K562 (cell line): Measurements from ENCODE around the gene MBOAT2. TPM values are rescaled to one million over a fixed set of nuclear protein-coding genes. Genes with fewer than 3 reads are reported as not detected.

Experiments
- ATAC-seq: fragments of 200-7000 bp; cut with Tn5 transposase; 3 replicates; pipeline ENCODE4 v1.9.1; 2020; ENCODE audit warnings: moderate library complexity
- BruUV-seq: library from RNA; stranded (reverse); fragments of 400-500 nt; replicated peaks from 2 replicates; lab custom pipeline; 2021; lab: Mats Ljungman, UMichigan
- CTCF ChIA-PET: fragments of 300-600 bp; formaldehyde crosslinking; extraction: SDS; loops from one replicate; lab custom pipeline; 2021; ENCODE audit warnings: low intra/inter-chr PET ratio; lab: Yijun Ruan, JAX
- POLR2A ChIA-PET: fragments of 300-600, 350-650 bp; sonication (Branson Sonifier 250); formaldehyde crosslinking; extraction: SDS; loops from one replicate; lab custom pipeline; 2021; ENCODE audit warnings: antibody characterized with exemption, inconsistent platforms; lab: Yijun Ruan, JAX
- DNase-seq, 4 experiments: peaks; one replicate each; pipeline versions ENCODE4 v3.0.0 to v3.0.0-alpha.2; 2011 to 2018; ENCODE audit warnings: low spot score in 3 of 4, mixed read lengths in 3 of 4; ENCODE audit errors: extremely low read depth in 1 of 4
- FAIRE-seq: peaks from 2 replicates; lab custom pipeline; 2011; peaks lifted over from hg19 to GRCh38; lab: Jason Lieb, UNC
- H2AFZ ChIP-seq: 2 replicates; pipeline ENCODE4 v1.6.0; 2011; ENCODE audit warnings: low read depth, low read length, control low read depth, inconsistent platforms
- H3K27ac ChIP-seq: fragments of 200-600 bp; 3 replicates; pipeline ENCODE4 v1.8.0; 2011; ENCODE audit warnings: low read depth, mild to moderate bottlenecking, control low read depth, inconsistent platforms, low read length, moderate library complexity, mixed read lengths; ENCODE audit errors: extremely low read depth
- H3K27me3 ChIP-seq, 2 experiments: fragments of 300-600 bp in 1 of 2; 2 replicates in 1 of 2; 3 replicates in 1 of 2; pipeline versions ENCODE4 v1.6.0 to v1.8.0; 2011; ENCODE audit warnings: inconsistent platforms in 2 of 2, low read length in 2 of 2, mild to moderate bottlenecking in 1 of 2, mixed read lengths in 1 of 2, moderate library complexity in 1 of 2; ENCODE audit not compliant: control insufficient read depth in 2 of 2, insufficient read depth in 2 of 2
- H3K36me3 ChIP-seq: fragments of 300-600 bp; 3 replicates; pipeline ENCODE4 v1.8.0; 2011; ENCODE audit warnings: mild to moderate bottlenecking, low read length, inconsistent platforms; ENCODE audit not compliant: control insufficient read depth, insufficient read depth
- H3K4me1 ChIP-seq, 2 experiments: fragments of 200-600 bp in 1 of 2; replicated peaks in 1 of 2; 2 replicates in 1 of 2; 3 replicates in 1 of 2; pipeline versions ENCODE4 v1.5.1 to v1.8.0; 2011; ENCODE audit warnings: inconsistent platforms in 2 of 2, low read length in 2 of 2, mild to moderate bottlenecking in 1 of 2, mixed read lengths in 1 of 2, moderate library complexity in 1 of 2; ENCODE audit not compliant: control insufficient read depth in 2 of 2, insufficient read depth in 2 of 2
- H3K4me2 ChIP-seq: 2 replicates; pipeline ENCODE4 v1.6.1; 2011; ENCODE audit warnings: low read length, control low read depth, inconsistent platforms, mixed read lengths; ENCODE audit not compliant: insufficient read depth
- H3K4me3 ChIP-seq: fragments of 200-600 bp; sonication (generic), shearing (Covaris generic); 2 replicates; pipeline ENCODE4 v1.5.1; 2016; ENCODE audit warnings: control low read depth, inconsistent platforms
- H3K79me2 ChIP-seq: fragments of 200-600 bp; 3 replicates; pipeline ENCODE4 v1.8.0; 2011; ENCODE audit warnings: low read length, inconsistent platforms; ENCODE audit not compliant: control insufficient read depth, insufficient read depth
- H3K9ac ChIP-seq, 2 experiments: 2 replicates each; pipeline versions ENCODE4 v1.6.0 to v1.6.1; 2011; ENCODE audit warnings: low read depth in 2 of 2, low read length in 2 of 2, control low read depth in 1 of 2, inconsistent platforms in 1 of 2, mild to moderate bottlenecking in 1 of 2, mixed read lengths in 1 of 2; ENCODE audit not compliant: insufficient read depth in 1 of 2
- H3K9me1 ChIP-seq: one replicate; pipeline ENCODE4 v1.6.0; 2011; ENCODE audit warnings: inconsistent platforms, mild to moderate bottlenecking, low read length, moderate library complexity; ENCODE audit not compliant: control insufficient read depth, insufficient read depth
- H3K9me3 ChIP-seq: replicated peaks from 2 replicates; pipeline ENCODE4 v1.5.1; 2011; ENCODE audit warnings: low read depth, low read length, inconsistent platforms; ENCODE audit not compliant: control insufficient read depth, insufficient read depth
- H4K20me1 ChIP-seq: replicated peaks from 2 replicates; pipeline ENCODE4 v1.6.1; 2011; ENCODE audit warnings: low read length, inconsistent platforms, mixed read lengths; ENCODE audit not compliant: control insufficient read depth, insufficient read depth
- DIDO1 ChIP-seq: fragments of 450-650 bp; IDR thresholded peaks from 2 replicates; pipeline ENCODE4 v1.6.1; 2016; ENCODE audit warnings: low read depth, missing biosample characterization, missing genetic modification characterization
- FOXJ3 ChIP-seq: sonication (generic); formaldehyde crosslinking; IDR thresholded peaks from 2 replicates; pipeline ENCODE4 v1.4.0; 2020; ENCODE audit warnings: mild to moderate bottlenecking, missing genetic modification reagents
- KHSRP ChIP-seq: fragments of 450-650 bp; IDR thresholded peaks from 2 replicates; pipeline ENCODE4 v1.6.1; 2017
- MAZ ChIP-seq, 2 experiments: fragments of 450-650 bp in 1 of 2; sonication (generic) in 1 of 2; formaldehyde crosslinking; IDR thresholded peaks in 1 of 2; conservative IDR thresholded peaks in 1 of 2; 2 replicates each; pipeline versions ENCODE4 v1.4.0 to v1.5.0; 2020; ENCODE audit warnings: mild to moderate bottlenecking in 1 of 2, missing genetic modification reagents in 1 of 2
- NUFIP1 ChIP-seq: fragments of 450-650 bp; IDR thresholded peaks from 2 replicates; pipeline ENCODE4 v1.6.1; 2018; ENCODE audit not compliant: partially characterized antibody
- RFX5 ChIP-seq: IDR thresholded peaks from 2 replicates; pipeline ENCODE4 v1.6.1; 2011; ENCODE audit warnings: low read depth, mild to moderate bottlenecking, improper control_type of control experiment, low read length
- SAFB2 ChIP-seq: fragments of 200-400 bp; formaldehyde crosslinking; IDR thresholded peaks from 2 replicates; pipeline ENCODE4 v1.6.1; 2018; ENCODE audit warnings: borderline replicate concordance, low read length, low read depth, moderate library complexity; ENCODE audit not compliant: severe bottlenecking
- SRSF3 ChIP-seq: fragments of 200-400 bp; formaldehyde crosslinking; IDR thresholded peaks from 2 replicates; pipeline ENCODE4 v1.6.1; 2016; ENCODE audit warnings: mild to moderate bottlenecking, low read length, moderate library complexity; ENCODE audit not compliant: insufficient read depth
- ZNF121 ChIP-seq: sonication (generic); formaldehyde crosslinking; conservative IDR thresholded peaks from 2 replicates; pipeline ENCODE4 v1.8.0; 2022; ENCODE audit warnings: missing genetic modification reagents
- WGBS: fragments of 100-300 bp; shearing (Covaris generic); methylation state at CpG from one replicate; pipeline ENCODE4 v1.1.6; 2016; ENCODE audit warnings: low coverage, mixed read lengths; ENCODE audit not compliant: insufficient coverage; ENCODE audit errors: missing lambda C conversion rate; 5-methylcytosine and 5-hydroxymethylcytosine counted together
- in situ Hi-C: fragments of 300-500 bp; cut with MboI; formaldehyde crosslinking; loops from 4 replicates; pipeline ENCODE4 v1.15.0; 2018; ENCODE audit warnings: inconsistent platforms, mixed read lengths
- intact Hi-C: fragments of 100-400 bp; cut with micrococcal nuclease; formaldehyde crosslinking; loops from 2 replicates; pipeline ENCODE4 v1.14.2; 2022
- polyA plus RNA-seq, 8 experiments: library from polyadenylated mRNA; depleted of rRNA in 4 of 8; stranded (reverse) in 5 of 8; unstranded in 3 of 8; fragments of >200 nt; fragmentation: Nextera tagmentation in 2 of 8; fragmentation: Illumina TruSeq in 1 of 8; extraction: Ambion mirVana in 2 of 8; extraction: Trizol in 1 of 8; gene quantifications; 2 replicates each; pipeline versions ENCODE4 v1.2.1 to v1.2.3, GENCODE V29; 2011 to 2014; ENCODE audit warnings: inconsistent platforms in 1 of 8, missing spikeins in 1 of 8
- total RNA-seq, 7 experiments: library from RNA; depleted of rRNA in 6 of 7; stranded (reverse); fragments of >200 nt in 6 of 7; fragmentation: Illumina TruSeq in 2 of 7; extraction: Trizol in 2 of 7; gene quantifications; 2 replicates each; pipeline versions ENCODE4 v1.2.1 to v1.2.3, GENCODE V29; 2011 to 2021; ENCODE audit warnings: low replicate concordance in 1 of 7

The MBOAT2 gene
- total and polyA plus RNA-seq, 9 of the 15 experiments (the other 6 are each of a cell fraction or from before 2014, with no cell fraction given) = 8.4 to 122 (median 27.6) TPM

DNA sequence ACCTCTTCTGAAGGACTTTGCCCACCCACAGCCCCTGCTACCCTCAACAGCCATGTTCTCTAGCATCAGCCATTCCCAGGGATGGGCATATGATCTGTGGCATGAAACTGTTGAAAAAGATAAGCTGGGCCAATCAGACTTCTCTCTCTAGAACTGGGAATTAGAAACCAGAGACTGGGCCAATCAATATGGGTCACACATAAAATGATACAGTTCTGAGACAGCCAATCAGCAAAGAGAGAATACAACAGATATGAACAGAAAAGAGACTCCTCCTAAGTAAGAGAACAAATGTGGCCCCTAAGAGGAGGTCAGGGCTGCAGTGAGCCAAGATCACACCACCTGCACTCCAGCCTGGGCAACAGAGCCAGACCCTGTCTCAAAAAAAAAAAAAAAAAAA lies 168.2 kb downstream of the MBOAT2 start:
- peak in 1 of 4 experiments; percentile 25 for DNase-seq
- Histone ChIP-seq H3K4me2 (no peak overlapping the region), H3K27ac (no peak overlapping the region), H3K4me3 (no peak overlapping the region), H3K4me1 (peaks cover 8 to 31% of the 10 kb centered on the region in 2 experiments; a peak in 4 of 5 replicates), H4K20me1 (peaks cover 5% of the 10 kb centered on the region; the same call in 1 of the 2 replicates), H3K9me3 (no peaks in the 10 kb centered on the region), H3K36me3 (no peaks in the 10 kb centered on the region), H3K79me2 (peaks cover 69% of the 10 kb centered on the region), H3K9me1 (peaks cover 5% of the 10 kb centered on the region), H2AFZ (no peak overlapping the region), H3K9ac (no peak overlapping the region), H3K27me3 (no peaks in the 10 kb centered on the region)
- ChIA-PET CTCF (no interaction called here), POLR2A (no interaction called here)
- in situ Hi-C loops = no loop called here
- FAIRE-seq = no peak
- BruUV-seq = no TSS peak
- intact Hi-C loops = no loop called here
- TF ChIP-seq SAFB2 = no peak
- no peak for TF ChIP-seq RFX5
- TF ChIP-seq DIDO1 (tag) = no peak
- no peak for TF ChIP-seq SRSF3
- no peak for TF ChIP-seq MAZ (CRISPR knock-in tag; conservative IDR thresholded peaks at IDR 0.05 in 1 of 2, IDR thresholded peaks at IDR 0.05 in 1 of 2)
- peak; percentile 82 for TF ChIP-seq ZNF121 (CRISPR knock-in tag)
- ATAC-seq = no peak

DNA sequence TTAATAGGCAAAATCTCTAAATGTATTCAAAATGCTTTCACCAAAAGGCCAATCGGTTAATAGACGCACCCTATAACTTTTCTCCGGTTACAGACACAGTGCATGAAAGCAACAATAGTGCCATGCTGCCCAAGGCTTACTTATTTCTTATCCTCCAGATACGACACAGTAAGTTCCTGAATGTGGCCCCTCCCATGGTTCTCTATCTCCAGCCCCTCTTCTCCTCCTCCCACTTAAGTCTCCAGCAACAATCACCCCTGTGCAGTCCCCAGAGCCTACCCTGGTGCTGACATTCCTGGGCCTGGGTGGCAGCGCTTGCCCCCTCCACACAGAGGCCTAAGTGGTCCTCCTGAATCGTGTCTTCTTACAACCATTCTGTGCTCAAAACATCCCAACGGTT lies 169.6 kb downstream of the MBOAT2 start:
- DNase-seq (peak in 2 of 4 experiments; percentile 52 to 54), FAIRE-seq (peak; percentile 35), ATAC-seq (peak; percentile 45)
- peak overlapping the region in 1 of 2 experiments; percentile 73; a peak in 1 of 4 replicates for H3K9ac ChIP-seq
- intact Hi-C loops (no loop called here), in situ Hi-C loops (no loop called here)
- POLR2A ChIA-PET = interaction anchor here (1.0 to 1.5 kb wide), 4 partner anchors 11 to 18 kb away, joined by 3 to 5 read pairs (median 4); no protein-coding TSS in a partner anchor
- no peak overlapping the region for H2AFZ ChIP-seq
- CTCF ChIA-PET = no interaction called here
- no peaks in the 10 kb centered on the region for H3K27me3 ChIP-seq
- WGBS = 37% methylated on average over 7 of the region's 7 CpGs
- H3K27ac ChIP-seq = no peak overlapping the region
- TF ChIP-seq FOXJ3 (CRISPR knock-in tag) (no peak), KHSRP (no peak), NUFIP1 (no peak)
- peaks cover 5% of the 10 kb centered on the region; the same call in 1 of the 2 replicates for H4K20me1 ChIP-seq
- no TSS peak for BruUV-seq
- peaks cover 8 to 31% of the 10 kb centered on the region in 2 experiments; a peak in 4 of 5 replicates for H3K4me1 ChIP-seq
- H3K9me3 ChIP-seq = no peaks in the 10 kb centered on the region
- H3K4me2 ChIP-seq = peak overlapping the region; percentile 27
- H3K9me1 ChIP-seq = peaks cover 5% of the 10 kb centered on the region
- H3K4me3 ChIP-seq = no peak overlapping the region
- H3K36me3 ChIP-seq = no peaks in the 10 kb centered on the region
- peaks cover 81% of the 10 kb centered on the region for H3K79me2 ChIP-seq
